GM12801 (cell line): ENCODE data around the gene HMCN1.

Experiments
- TF ChIP-seq, protein P1 (sequence below): IDR thresholded peaks from one replicate; pipeline ENCODE4 v1.5.1; 2011; ENCODE audit warnings: control low read depth; ENCODE audit not compliant: insufficient read length; ENCODE audit errors: extremely low read depth

Gene HMCN1

DNA sequence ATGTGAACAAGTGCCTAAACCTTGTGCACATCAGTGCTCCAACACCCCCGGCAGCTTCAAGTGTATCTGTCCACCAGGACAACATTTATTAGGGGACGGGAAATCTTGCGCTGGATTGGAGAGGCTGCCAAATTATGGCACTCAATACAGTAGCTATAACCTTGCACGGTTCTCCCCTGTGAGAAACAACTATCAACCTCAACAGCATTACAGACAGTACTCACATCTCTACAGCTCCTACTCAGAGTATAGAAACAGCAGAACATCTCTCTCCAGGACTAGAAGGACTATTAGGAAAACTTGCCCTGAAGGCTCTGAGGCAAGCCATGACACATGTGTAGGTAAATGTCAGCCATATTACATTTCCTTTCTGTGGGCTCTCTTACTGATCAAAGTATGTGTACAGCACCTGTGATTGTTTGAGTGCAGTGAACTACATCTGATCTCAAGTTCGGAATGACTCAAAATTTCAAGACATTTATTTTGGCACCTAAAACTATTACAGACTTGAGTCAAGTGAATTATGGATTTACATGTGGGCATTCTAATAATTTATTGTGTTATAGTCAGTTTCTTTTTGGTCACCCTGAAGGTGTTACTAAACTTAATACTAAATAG lies 444.3 kb downstream of the HMCN1 start:
- TF ChIP-seq, protein P1, sequence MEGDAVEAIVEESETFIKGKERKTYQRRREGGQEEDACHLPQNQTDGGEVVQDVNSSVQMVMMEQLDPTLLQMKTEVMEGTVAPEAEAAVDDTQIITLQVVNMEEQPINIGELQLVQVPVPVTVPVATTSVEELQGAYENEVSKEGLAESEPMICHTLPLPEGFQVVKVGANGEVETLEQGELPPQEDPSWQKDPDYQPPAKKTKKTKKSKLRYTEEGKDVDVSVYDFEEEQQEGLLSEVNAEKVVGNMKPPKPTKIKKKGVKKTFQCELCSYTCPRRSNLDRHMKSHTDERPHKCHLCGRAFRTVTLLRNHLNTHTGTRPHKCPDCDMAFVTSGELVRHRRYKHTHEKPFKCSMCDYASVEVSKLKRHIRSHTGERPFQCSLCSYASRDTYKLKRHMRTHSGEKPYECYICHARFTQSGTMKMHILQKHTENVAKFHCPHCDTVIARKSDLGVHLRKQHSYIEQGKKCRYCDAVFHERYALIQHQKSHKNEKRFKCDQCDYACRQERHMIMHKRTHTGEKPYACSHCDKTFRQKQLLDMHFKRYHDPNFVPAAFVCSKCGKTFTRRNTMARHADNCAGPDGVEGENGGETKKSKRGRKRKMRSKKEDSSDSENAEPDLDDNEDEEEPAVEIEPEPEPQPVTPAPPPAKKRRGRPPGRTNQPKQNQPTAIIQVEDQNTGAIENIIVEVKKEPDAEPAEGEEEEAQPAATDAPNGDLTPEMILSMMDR = no peak

DNA sequence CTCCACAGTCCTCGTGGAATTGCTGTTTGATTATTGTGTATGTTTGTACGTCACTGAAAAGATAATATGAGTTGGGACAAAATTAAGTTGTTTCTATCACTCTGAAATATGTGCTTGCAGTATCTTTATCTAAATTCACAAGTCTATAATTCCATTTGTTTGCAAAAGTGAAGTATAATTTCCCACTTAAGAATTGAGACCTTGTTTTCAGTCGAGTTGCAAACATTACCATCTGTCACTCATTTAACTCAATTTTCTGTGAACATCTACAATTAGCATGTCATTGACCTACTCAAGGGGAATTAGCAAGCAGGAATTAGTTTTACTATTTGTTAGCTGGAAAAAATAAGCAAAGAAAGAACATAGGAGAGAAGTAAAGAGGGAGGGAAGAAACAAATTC lies 445.0 kb downstream of the HMCN1 start:
- TF ChIP-seq, protein P1 = no peak

DNA sequence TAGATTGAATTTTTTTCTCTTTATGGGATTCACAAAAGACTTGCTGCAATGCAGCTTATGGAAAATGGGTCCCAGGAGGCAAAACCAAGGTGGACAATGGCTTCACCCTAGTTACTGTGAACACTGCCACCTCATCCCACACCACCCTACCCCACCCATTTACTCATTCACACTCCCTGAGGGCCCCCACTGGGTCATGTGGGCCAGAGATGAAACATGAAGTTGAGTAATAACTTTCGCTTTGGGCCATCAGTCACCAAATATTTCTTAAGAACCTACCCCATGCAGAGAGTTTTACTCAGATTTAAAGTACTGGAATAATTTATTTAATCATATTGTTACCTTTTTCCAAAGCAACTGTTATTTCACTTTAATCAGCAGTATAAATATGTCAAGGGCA lies 449.0 kb downstream of the HMCN1 start:
- TF ChIP-seq, protein P1 = no peak

DNA sequence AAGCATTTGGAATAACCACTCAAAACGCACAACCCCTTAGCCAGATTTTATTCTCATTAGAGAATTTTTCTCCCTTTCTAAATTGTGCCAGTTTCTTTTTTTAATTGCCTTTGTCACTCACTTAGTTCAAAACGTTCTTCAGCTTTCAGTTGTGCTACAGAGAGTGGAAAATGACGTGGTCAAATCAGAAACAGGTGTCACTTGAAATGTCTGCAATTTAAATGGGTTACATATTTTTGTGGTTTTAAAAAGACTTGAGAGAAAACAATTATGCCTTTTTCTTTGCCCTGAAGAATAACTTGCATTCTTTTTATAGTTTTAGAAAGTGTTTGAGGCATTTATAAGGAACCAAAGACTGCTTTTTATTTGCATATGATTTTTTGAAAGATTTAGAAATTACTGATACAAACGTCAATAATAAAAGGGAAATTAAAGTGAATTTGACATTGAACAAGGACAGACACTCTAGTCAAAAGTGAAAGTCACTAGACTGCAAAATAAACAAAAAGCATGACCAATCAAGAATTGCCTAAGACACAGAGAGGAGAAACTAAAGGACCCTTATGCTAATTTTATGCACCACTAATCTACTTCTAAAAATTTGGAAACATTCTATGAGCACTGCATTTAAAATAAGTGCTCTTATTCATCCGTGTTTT lies 449.9 kb downstream of the HMCN1 start:
- TF ChIP-seq, protein P1 = no peak

DNA sequence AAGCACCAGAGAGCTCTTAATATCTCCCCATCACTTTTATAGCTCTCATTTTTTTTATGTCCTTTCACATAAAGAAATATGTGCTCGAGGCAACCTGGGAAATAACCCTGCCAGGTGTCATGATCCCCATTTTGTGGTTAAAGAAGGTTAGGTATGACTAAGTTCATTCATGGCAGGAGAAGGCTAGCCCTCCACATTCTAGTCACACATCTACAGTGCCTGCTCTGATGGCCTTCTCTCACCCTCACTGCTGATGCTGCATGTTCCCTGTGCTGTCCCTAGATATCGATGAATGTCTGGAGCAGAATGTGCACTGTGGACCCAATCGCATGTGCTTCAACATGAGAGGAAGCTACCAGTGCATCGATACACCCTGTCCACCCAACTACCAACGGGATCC lies 453.4 kb downstream of the HMCN1 start:
- TF ChIP-seq, protein P1 = no peak

DNA sequence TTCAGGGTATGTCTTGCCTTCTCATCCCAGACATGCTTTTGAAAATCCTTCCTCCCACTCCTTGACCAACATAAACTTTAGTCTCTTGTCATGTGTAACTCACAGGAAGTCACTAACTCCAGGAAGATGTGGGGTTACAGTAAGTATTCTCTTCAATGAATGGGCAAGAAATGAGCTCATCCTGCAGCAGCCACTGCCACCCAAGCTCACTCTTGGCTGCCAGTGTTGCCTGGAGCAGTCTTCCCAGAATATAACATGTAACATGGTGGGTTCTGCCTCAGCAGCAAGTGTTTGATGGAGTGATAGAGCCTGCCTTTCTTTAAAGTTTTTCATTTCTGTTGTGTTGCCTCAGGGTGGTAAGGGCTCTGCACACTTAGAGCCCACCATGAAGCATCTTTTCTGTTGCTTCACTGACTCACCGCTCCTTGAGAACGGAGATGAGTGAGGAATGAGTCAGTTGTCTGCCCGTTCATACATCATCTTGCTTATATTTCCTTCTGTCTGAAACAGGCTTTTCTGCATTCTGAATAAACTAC lies 453.9 kb downstream of the HMCN1 start:
- TF ChIP-seq, protein P1 = no peak

DNA sequence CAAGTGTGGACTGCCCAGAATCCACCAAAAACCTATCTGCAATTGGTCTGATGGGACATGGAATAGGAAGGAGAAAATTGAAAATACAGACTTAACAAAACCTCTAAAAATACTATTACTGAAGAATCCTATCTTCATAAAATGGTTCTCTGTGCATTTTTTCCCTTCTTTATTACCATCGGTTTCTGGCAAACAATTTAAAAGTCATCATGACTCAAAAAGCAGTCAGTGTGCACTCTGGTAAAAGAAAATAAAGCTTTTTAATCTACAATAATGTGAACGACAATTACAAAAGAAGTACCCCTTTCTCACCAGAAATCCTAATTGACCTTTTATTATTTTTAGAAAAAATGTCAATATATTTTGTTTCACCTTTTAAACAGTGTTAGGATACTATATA lies 454.5 kb downstream of the HMCN1 start:
- TF ChIP-seq, protein P1 = no peak
